ENCODE measurements around the gene GALR2. TPM values are rescaled to one million over a fixed set of nuclear protein-coding genes. Genes with fewer than 3 reads are reported as not detected.
"Not testable (repeated sequence)": the region's sequence is repeated elsewhere in the genome, so short reads cannot be mapped to it uniquely, and the experiment has no call there.

GALR2 gene
- total RNA-seq, 2 donors from 2014 or later = 0.19 to 0.49 TPM

DNA sequence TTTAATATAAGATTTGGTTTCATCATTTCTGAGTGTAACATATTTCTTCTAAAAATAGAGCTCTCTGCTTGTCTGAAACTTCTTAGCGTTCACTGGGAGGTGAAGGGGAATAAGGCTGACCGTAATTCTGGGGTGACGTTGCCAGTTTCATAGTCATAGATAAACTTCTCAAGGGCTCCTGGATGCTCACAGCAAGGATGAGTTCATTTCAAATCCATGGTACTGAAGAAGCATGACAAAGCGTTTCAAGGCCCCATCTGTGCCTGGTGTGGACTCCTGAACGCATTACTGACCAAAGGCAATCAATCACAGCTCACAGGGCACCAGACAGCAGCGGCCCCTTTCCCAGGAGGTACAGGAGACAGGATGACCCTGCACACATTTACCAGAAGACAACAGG is 35.5 kb upstream of the GALR2 start:
- H3K36me3 ChIP-seq = peaks cover 15% of the 10 kb centered on the region
- H3K4me3 ChIP-seq = no peak overlapping the region
- no peak for TF ChIP-seq CTCF (IDR thresholded peaks at IDR 0.05)
- no peak overlapping the region for H3K27ac ChIP-seq
- no peak for DNase-seq
- no peaks in the 10 kb centered on the region for H3K27me3 ChIP-seq
- no peaks in the 10 kb centered on the region for H3K4me1 ChIP-seq
- no peaks in the 10 kb centered on the region for H3K9me3 ChIP-seq
- H3K9ac ChIP-seq (ENCODE audit: low read depth in 2 of 2, low read length in 2 of 2) = no peak overlapping the region
- intact Hi-C loops (cut with DNase I) = no loop called here

- intact Hi-C loops (cut with DNase I) = no loop called here
- Histone ChIP-seq H3K36me3 (peaks cover 26% of the 10 kb centered on the region), H3K27me3 (no peaks in the 10 kb centered on the region), H3K4me3 (no peak overlapping the region), H3K9ac (ENCODE audit: low read depth in 2 of 2, low read length in 2 of 2) (no peak overlapping the region), H3K27ac (no peak overlapping the region), H3K4me1 (no peaks in the 10 kb centered on the region), H3K9me3 (no peaks in the 10 kb centered on the region)
- no peak for DNase-seq
- no peak for TF ChIP-seq CTCF (IDR thresholded peaks at IDR 0.05)
Measured at GRCh38 chr17:76040376-76040775, 34.2 kb upstream of the GALR2 start.

DNA sequence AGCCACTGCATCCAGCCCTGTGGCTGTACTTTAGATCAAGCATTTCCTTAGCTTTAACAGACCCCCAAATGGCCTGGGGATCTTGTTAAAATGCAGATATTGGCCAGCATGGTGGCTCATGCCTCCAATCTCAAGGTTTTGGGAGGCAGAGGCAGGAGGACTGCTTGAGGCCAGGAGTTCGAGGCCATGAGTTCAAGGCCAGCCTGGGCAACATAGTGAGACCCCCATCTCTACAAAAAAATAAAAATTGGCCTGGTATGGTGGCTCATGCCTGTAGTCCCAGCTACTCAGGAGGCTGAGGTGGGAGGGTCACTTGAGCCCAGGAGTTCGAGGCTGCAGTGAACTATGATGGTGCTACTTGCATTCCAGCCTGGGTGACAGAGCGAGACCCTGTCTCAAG is 31.7 kb upstream of the GALR2 start:
- H3K36me3 ChIP-seq = peaks cover 35% of the 10 kb centered on the region
- intact Hi-C loops (cut with DNase I); H3K4me1 ChIP-seq; H3K27ac ChIP-seq; H3K9me3 ChIP-seq; DNase-seq; H3K4me3 ChIP-seq; H3K9ac ChIP-seq (ENCODE audit: low read depth in 2 of 2, low read length in 2 of 2); H3K27me3 ChIP-seq: not testable (repeated sequence)

GRCh38 chr17:76044475-76045007 is 30.0 kb upstream of the GALR2 start:
- intact Hi-C loops (cut with DNase I); H3K27ac ChIP-seq: not testable (repeated sequence)

GRCh38 chr17:76046064-76046463 is 28.5 kb upstream of the GALR2 start:
- Histone ChIP-seq H3K27me3 (no peaks in the 10 kb centered on the region), H3K9ac (ENCODE audit: low read depth in 2 of 2, low read length in 2 of 2) (no peak overlapping the region), H3K9me3 (no peaks in the 10 kb centered on the region), H3K36me3 (peaks cover 53% of the 10 kb centered on the region), H3K4me1 (no peaks in the 10 kb centered on the region), H3K27ac (no peak overlapping the region), H3K4me3 (no peak overlapping the region)
- intact Hi-C loops (cut with DNase I) = no loop called here
- DNase-seq = no peak
- TF ChIP-seq CTCF (IDR thresholded peaks at IDR 0.05) = no peak

More at GRCh38 chr17:76044475-76045007, 30.0 kb upstream of the GALR2 start:
- H3K4me3 ChIP-seq; H3K4me1 ChIP-seq; H3K9ac ChIP-seq (ENCODE audit: low read depth in 2 of 2, low read length in 2 of 2); DNase-seq; H3K27me3 ChIP-seq; H3K9me3 ChIP-seq: not testable (repeated sequence)
- H3K36me3 ChIP-seq = peaks cover 45% of the 10 kb centered on the region

DNA sequence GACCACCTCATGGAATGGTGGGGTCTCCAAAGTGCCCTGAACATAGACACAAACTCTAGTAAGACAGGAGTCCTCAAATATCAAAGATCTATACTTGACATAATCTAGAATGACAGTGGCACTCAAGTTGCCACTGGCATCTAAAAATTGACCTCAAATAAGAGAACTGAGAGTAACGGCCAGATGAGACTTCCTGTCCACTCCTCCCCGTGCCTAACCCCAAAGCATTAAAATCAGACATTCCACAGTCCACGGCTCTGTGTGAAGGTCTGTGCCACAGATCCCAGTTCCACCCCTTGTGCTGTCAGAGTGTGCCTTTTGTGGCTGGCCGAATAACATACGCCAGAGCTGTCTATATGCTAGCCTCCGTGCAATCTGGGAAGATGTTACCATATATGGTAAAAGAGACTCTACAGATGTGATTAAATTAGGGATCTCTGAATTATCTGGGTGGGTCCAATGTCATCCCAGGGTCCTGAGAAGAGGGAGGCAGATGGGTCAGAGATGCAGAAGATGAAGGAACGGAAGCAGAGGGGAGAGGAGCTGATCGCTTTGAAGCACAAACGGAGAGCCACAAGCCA is 26.5 kb upstream of the GALR2 start:
- H3K4me1 ChIP-seq = peaks cover 4% of the 10 kb centered on the region
- H3K27me3 ChIP-seq = no peaks in the 10 kb centered on the region
- no peak for DNase-seq
- H3K4me3 ChIP-seq = no peak overlapping the region
- no peaks in the 10 kb centered on the region for H3K9me3 ChIP-seq
- H3K9ac ChIP-seq (ENCODE audit: low read depth in 2 of 2, low read length in 2 of 2) = no peak overlapping the region
- no peak for TF ChIP-seq CTCF (IDR thresholded peaks at IDR 0.05)
- intact Hi-C loops (cut with DNase I) = no loop called here
- H3K27ac ChIP-seq = no peak overlapping the region
- H3K36me3 ChIP-seq = peaks cover 44% of the 10 kb centered on the region

Measured in colonic mucosa (tissue), 4 donors.